ENCODE data around the gene NCAM1. TPM values are rescaled to one million over a fixed set of nuclear protein-coding genes. Genes with fewer than 3 reads are reported as not detected.

The NCAM1 gene
- total RNA-seq, 1 donor from 2014 or later, result 0.60 TPM

DNA sequence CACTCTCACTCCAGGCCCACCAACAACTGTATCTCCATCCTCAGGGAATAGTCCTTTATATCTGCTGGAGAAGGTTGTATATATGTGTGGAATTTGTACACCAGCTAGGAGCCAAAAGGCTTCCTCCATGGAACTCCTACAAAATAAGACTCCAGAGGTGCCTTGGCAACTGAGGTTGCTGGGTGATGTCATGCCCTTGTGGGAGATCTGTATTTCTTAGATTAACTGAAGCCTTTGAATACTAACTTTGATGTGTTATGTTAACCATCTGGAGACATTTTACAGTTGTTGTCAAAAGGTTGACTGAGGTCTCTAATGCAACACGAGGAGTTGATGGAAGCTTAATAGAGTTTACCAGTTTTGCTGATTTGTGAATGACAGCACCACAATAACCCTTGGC lies 213.7 kb downstream of the NCAM1 start:
- no peak for ATAC-seq

DNA sequence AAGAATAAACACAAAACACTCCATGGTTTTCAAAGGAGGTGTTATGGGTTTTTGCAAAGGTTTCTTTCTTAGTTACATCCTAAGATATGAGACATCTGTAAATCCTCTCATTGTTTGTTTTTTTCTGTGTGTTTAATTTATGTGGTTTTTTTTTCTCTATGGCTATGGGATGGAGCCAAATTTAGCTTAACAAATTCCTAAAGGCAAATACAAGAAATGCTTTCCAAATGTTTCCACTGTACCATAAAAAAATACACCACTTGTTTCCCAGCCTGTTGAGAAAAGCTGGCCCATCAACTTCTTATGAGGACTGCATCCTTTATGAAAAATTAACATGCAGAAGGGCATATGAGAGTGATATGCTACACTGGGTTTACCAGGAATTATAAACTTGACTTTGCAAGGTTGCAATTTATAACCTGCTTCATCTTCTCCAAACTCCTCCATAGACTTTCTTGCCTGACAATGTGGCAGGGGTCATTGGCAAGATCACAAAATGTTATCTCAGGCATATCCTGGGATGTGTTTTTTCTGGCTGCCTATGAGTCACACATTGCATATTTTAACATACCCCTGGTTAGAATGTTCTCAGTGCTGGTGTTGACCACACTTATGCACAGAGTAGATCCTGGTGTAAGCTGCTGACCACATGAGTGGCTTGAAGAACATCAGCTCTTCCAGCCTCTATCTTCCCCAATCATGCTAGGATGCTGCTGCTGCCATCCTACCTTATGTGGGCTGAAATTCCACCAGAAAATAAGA lies 215.6 kb downstream of the NCAM1 start:
- ATAC-seq, result no peak

DNA sequence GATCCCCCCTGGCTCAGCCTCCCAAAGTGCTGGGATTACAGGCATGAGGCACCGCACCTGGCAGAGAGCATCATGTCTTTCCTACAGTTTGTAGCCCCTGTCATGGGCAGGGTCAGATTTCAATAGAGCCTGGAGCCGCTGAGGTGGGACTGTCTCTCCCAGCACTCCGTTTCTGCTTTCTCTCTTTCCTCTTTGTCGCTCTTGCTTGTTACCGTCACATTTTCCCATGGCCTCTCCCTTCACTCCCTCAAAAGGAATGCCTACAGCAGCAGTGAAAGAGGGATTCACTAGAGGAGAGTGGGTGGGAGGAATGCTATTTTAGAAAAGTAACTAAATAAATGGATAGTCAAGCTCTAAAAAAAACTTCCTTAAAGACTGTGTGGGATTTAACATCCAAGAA lies 216.5 kb downstream of the NCAM1 start:
- no peak for ATAC-seq

DNA sequence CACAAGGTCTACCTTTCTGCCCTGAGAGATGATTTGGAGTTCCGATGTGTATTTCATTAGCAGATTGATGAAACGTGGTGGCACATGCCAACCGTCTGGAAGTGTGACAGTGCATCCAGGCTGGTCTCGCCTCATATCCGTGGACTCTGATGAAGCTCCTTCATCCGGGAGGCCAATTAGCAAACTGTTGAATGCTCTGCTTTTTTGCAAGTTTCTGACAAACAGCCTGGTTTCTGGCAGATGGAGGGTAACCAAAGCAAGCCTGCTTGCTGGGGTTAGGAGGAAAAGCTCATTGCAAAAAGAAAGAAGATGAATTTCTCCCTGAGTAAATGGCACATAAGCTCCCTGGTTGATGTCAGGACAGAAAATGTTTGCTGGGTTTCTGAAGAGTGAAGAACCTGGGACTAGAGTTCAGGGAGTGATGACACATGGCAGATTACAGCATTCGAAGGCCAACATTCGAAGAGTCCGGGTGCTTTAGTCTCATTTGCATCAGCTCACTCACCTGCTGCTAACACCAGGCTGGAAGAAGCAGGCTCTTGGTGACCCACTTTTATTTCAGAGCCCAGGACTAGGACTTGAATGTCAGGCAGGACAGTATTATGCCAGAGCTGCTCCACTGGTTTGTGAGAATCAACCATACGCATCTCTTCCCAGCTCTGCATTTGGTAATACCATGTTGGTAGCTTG lies 217.3 kb downstream of the NCAM1 start:
- no peak for ATAC-seq

DNA sequence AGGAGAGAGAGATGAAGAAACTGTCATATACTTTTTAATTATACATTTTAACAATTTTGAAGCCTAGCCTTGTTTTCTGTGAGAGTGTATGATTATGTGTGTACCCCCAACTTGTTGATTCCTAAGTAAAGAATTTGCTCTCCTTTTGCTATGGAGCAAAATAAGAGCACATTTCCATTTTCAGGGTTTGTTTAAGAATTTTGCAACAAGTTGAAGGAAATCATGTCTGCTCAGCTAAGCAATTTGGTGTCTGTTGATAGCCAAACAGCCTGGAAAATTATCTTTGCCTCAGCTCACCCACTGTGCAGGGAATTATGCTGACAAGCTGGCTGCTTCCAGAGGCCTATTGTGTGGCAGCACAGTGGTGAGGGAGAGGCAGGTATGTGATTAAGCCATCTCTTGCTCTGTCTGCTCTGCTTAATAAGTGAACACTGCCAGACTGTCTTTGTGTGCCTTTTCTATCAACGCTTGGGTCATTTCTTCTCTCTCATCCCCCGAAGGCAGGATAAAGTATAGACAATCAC lies 218.0 kb downstream of the NCAM1 start:
- no peak for ATAC-seq

DNA sequence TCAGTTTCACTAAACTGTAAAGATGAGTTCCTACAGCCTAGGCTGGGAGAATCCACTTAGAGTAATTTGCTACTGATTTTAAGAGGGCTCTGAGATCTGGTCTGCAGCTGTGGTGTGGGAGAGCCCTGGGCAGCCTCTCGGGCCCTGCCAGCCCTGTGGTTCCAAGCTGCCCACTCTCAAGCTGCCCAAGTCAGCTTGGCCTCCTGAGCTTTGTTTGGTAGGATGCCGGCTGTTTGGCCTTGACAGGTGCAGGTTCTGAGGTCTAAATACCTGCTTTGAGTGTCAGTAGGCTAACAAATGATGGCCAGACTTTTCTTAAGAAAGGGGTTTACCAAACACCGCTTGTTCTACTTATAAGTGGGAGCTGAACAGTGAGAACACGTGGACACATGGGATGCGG lies 219.9 kb downstream of the NCAM1 start:
- no peak for ATAC-seq

DNA sequence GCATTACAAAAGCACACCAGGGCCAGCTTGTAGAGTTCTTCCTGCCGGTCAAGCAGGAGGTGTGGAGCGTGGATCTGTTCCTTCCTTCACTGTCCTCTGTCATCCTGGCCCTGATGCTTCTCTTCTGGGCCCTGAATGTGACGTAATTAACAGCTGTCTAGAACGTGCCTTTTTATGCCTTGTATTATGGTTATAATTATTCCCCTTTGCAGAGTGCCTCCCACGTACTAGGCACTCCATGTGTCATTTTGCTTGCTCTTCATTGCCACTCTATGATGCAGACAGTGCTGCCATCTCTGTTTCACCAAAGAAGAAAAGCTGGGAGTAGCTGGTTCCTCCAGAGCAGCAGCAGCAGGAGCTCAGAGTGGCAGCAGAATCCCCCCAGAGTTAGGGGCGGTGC lies 221.1 kb downstream of the NCAM1 start:
- no peak for ATAC-seq

DNA sequence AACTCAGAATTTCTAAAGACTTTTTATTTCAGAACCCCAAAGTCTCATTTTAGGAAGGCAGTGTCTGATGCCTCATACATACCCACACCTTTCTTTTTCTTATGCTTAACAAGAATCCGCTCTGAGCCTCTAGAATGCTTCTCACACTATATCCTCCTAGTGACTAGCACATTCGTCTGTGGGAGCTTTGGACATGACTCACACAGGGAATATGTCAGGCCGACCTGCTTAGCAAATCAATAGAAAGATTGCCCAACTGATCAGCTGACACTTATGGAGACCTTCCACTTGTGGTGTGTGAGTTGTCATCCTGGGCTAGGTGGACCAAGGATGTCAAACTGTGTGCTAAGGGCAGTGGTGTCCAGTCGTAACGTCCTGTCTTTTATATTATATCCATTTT lies 223.3 kb downstream of the NCAM1 start:
- peak; percentile 83 for ATAC-seq

DNA sequence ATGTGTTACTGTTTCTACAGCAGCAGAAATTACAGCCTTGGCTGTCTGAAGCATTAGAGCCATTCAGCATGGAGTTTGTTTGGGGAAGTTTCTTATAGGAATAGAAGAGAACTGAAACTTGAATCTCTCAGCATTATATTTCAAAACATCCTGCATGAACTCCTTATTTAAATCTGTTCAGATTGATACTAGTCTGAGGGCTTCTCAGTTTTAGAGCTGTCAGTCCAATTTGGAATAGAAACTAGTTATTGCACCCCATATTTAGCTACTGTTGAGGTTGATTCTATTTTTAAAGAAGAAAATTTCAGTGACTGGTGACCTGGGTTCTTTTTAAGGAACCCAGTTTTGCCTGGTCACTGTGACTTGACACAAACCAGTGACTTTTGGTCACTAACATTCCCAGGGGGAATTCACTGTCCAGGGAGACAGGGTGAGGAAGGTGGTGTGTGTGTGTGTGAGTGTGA lies 227.2 kb downstream of the NCAM1 start:
- no peak for ATAC-seq

DNA sequence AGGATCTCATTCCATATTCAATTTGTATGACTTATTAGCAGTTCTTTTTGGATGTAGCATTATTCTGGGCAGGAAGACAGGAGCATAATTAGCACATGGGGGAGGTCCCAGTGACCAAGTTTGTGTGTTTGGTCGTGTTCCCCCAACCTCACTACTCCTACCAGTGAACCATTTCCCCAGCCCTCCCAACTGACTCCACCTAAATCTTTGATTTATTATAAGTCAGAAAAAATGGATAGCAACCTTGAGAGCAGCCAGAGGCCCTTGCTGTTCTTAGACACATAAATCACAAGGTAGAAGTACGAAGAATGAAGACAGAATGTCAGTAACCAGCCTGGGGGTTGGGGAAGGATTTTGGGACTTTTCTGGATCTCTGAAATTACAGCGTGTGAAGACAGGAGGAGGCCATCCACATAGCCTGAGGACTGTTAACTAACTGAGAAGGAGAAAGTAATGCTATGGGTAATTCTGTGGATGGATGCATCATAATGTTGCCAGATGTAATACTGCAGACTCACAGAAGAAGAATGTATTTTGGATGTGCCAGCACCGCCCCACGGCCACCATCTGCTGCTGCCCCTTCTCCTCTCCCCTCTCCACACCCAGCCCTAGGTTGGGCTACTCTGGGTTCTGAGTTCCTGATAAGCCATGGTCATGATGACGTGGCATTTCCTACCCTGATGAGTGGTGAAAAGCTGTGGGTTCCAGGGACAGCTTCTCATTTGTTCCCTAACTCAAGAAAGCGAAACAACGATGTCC lies 228.9 kb downstream of the NCAM1 start:
- ATAC-seq, result peak; percentile 48

DNA sequence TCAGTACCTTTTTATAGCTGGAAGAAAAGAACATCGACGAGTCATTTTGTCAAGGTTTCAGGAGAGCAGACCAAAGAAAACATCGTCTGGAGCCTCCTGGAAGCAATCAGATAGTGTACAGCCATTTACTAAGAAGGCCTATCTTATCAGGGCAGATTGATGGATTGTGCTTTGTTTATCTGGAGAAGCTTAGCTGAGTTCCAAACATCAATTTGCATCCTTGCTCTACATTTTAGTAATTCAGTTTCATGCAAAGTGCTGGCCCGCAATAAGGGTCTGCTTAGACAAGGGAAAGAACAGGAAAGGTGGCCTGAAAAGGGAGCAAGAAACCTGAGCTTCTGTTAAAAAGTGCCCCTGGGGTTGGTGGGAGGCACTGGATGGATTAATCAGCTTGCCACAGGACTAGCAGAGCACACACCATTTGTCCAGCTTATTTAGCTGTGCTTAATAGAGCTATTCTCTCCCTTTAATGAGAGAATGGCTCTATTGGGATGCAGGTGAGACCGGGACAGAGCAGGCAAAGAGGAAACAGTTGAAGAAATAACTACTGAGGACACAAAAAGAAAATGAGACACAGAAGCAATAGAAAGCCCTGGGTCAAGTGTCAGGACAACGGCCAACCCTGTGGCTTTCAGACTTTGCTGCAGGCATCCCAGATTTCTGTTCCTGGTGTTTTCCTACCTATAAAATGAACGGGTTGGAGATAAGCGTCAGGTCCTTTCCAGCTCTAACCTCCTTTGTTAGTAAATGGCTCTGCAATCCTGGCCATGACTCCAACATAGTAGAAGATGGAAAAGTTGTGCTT lies 231.1 kb downstream of the NCAM1 start:
- ATAC-seq, result no peak

DNA sequence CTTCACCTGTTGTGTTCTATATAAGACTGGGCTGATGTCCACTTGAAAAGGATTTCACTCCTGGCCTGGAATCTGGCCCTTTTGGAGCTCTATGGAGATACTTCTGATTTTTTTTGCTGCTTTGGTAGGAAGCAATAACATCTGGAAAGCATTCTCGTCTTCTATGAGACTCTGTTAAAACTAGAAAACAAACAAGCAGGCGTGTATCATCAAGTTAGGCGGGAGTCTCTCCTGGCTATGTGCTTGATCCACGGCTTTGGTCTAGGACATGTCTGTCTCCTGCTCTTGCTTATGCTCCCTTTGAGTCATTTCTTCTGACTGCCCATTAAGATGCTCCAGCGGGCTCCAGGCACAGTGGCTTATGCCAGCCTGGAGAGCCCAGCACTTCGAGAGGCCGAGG lies 231.8 kb downstream of the NCAM1 start:
- no peak for ATAC-seq

DNA sequence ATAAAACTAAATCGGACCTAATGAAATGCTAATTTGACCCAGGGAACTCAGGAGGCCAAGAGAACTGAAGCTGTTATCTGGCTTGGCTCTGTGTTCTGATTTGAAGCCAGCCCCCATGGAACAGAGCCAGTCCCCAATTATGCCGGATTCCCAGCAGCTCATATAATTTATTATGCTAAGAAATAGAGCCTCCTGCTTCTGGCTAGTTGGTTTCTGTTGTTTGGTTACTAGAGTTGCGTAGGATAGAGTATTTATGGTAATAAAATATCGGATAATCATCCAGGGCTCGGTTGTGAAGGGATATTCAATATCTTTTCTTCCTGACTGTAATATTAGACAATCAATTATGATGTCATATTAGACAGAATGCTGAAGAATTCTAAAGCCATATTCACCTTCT lies 232.7 kb downstream of the NCAM1 start:
- no peak for ATAC-seq

DNA sequence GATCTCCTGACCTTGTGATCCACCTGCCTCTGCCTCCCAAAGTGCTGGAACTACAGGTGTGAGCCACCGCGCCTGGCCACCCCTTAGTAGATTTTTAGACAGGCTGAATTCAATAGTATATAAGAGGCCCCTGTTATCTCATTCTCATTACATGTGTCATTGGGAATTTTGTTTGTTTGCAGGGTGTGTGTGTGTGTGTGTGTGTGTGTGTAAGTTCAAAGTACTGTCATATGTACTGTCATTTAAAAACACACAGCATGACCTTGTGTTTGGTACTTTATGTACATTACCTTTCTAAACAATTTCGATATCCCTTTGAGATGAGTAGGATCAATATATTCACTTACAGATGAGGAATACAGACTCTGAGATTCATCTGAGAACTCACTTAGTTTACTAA lies 234.5 kb downstream of the NCAM1 start:
- no peak for ATAC-seq

DNA sequence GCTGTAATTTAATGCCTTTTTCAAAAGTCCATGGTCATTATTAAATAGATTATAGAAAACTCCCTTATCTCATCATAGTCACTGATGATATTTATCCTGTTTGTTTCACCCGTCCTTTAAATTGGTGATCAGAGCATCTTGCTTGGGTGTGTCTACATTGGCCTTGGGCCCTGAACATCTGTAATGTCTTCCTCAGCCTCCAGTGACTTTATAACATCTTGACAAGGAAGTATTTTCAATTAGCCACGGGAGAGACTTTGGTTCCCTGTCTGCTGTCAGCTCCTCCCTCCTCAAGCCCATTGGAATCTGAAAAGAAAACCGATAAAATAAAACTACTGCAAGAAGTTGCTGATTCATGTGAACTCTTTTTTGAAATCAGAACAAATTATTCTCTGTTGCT lies 236.2 kb downstream of the NCAM1 start:
- no peak for ATAC-seq

DNA sequence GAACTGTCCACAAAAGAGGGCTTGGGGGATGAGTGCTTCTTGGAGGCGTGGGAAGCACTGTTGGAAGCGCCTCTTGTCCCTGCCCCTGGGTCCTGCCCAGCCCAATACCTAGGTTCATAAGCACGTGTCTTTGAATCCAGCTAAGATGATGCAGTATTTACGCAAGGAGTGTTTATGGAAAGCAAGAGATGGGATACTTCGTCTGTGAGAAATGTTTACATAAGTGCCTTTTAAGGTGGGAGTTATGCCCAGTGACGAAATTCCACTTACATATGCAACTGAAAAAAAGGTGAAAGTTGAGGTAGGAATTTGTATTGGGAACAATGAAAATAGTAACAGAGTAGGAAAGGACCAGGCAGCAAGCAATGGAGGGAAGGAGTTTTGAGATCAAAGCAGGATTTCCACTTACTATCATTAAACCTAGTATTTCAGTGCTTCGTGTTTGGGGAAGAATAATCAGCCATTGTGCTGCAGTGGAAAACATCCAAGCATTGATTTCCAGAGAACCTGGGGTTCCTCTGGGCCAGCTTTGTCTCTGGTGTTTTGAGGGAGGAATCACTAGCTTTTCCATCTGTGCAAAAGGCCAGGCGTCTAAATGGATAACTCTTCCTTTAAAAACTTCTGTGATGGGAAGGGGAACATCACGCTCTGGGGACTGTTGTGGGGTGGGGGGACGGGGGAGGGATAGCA lies 237.9 kb downstream of the NCAM1 start:
- no peak for ATAC-seq

DNA sequence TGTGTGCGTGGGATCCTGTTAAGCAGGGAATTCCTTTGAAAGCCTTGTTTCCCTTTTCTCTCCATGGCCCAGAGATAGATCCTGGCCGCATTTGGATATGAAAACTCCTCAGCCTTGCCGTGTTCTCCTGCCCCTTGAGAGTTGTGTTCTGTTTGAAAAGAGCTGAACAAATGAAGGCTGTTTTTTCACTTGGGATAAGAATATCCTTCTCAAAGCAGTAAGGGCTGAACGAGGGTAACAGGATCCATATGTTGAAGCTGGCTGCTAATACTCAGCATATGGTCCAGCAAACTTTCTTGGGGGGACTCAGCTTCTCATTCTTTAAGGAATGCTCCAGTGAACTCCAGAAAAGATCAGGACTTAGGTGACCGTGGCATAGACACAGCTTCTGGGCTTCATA lies 238.6 kb downstream of the NCAM1 start:
- no peak for ATAC-seq

DNA sequence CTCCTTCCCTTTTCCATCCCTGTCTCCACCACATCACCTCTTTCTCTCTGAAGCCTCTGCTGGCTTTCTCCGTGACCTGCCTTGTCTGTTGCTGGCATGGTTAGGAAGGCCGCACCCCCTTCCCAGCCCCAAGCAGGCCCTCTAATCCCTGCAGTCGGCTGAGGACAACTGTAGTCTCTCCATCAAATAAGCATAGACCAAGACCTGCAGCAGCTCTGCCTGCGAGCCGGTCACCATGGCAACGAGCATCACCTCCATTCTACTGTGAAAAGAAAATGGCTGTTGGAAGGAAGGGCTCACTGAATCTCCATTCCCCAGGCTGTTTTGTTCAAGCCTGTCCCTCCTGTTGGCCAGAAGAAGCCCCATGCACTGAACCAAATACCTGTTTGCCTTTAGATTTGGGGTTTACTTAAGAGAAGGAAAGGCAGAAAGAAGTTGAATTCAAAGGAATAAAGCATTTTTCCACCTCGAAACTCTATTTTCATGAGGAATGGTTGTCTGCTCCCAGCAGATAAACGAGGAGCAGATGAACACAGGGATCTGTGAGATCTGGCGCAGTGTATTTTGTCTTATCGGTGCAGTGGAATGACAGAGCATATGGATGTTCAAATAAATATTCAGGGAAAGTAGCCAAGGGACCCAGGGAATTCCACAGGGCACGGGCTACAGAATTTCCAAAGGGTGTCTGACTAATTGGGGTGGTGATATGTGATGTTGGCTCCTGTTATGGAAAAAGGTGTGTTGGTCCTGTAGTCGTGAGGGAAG lies 240.0 kb downstream of the NCAM1 start:
- ATAC-seq, result no peak

DNA sequence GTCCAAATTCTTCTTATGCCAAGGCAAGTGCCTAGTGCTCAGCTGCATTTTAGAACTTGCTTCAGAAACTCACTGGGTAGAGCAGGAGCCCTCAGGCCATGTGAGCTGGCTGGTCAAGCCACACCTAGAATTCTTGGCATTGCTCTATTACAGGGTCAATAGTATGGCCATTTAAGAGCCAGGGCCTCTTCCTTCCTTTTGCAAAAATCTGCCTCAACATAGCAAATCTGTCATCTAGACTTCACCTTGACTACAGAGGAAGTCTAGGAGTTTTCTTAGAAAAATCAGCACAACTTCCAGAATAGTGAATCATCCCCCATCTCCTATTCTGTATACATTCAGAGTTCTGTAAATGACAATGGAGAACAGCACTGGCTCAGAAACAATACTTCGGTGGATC lies 241.2 kb downstream of the NCAM1 start:
- ATAC-seq, result peak; percentile 57

DNA sequence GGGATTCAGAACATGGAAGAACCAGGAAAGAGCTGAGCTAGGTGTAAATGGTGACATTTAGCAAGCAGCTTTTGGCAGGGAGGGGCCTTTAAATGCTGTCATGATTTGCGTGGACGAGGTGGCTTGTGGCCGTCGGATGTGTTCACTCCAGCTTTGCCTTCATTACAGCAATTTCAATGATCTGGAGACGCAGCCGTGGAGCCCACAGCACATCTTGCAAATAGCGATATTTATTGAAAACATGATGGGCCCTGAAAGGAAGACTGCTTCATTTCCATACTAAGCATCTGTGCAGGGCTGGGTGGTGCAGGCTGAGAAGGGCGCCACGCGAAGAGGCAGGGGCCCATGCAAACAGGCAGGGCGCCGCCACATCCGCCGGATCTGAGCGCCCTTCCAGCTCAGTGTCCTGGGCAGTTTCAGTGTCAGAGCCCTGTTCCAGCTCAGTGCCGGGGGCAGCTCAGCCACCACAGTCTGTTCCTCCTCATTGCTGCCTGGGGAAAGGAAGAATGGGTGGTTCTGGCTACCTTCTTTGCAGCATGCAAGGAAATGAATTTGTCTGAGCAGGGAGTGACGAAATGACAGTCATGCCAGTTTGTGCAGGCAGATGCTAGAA lies 242.0 kb downstream of the NCAM1 start:
- ATAC-seq, result no peak

DNA sequence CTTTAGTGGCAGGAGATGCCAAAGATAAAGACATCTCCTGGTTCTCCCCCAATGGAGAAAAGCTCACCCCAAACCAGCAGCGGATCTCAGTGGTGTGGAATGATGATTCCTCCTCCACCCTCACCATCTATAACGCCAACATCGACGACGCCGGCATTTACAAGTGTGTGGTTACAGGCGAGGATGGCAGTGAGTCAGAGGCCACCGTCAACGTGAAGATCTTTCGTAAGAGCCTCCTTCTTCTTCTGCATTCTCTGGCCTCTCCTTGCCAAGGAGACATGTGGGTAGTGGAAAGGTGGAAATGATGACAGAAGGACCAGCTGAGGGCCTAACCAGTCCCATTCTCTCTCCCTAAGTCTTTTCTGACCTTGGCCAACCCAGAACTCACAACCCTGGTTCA lies 243.1 kb downstream of the NCAM1 start:
- ATAC-seq, result no peak
